CD4-positive, alpha-beta T cell (primary cell): ENCODE measurements around the gene FBXL5. TPM values are rescaled to one million over a fixed set of nuclear protein-coding genes. Genes with fewer than 3 reads are reported as not detected.
"Not testable (repeated sequence)": the region's sequence is repeated elsewhere in the genome, so short reads cannot be mapped to it uniquely, and the experiment has no call there.

ENCODE experiments used
- ATAC-seq: fragments of 200-7000 bp; cut with Tn5 transposase; one replicate; pipeline ENCODE4 v1.10.0; 2022; ENCODE audit warnings: mild to moderate bottlenecking; ENCODE audit not compliant: poor library complexity
- CTCF ChIA-PET: fragments of 350-600 bp; sonication (Branson Sonifier 250); formaldehyde crosslinking; loops from one replicate; lab custom pipeline; 2021; ENCODE audit warnings: antibody characterized with exemption, inconsistent platforms; lab: Charles Lee
- POLR2A ChIA-PET: fragments of 350-600 bp; sonication (Branson Sonifier 250); formaldehyde crosslinking; loops from one replicate; lab custom pipeline; 2021; ENCODE audit warnings: antibody characterized with exemption, inconsistent platforms; lab: Charles Lee
- DNase-seq, 14 experiments: peaks; one replicate each; pipeline ENCODE4 v3.0.0-alpha.2; 2013 to 2020; ENCODE audit warnings: mixed read lengths in 2 of 14
- H3K27ac ChIP-seq, 2 donors: one replicate each; pipeline versions ENCODE4 v1.5.1 to v1.7.0; 2013; ENCODE audit warnings: low read length in 2 of 2, low read depth in 1 of 2, mild to moderate bottlenecking in 1 of 2
- H3K27me3 ChIP-seq, 2 experiments: 1 replicate in 1 of 2; 2 replicates in 1 of 2; pipeline versions ENCODE4 v1.6.1 to v1.7.0; 2013; ENCODE audit warnings: low read length in 2 of 2, control low read depth in 1 of 2, mild to moderate bottlenecking in 1 of 2, moderate library complexity in 1 of 2; ENCODE audit not compliant: insufficient read depth in 2 of 2, control insufficient read depth in 1 of 2
- H3K36me3 ChIP-seq: one replicate; pipeline ENCODE4 v1.6.1; 2013; ENCODE audit warnings: low read length, control low read depth; ENCODE audit not compliant: insufficient read depth
- H3K4me1 ChIP-seq: one replicate; pipeline ENCODE4 v1.6.1; 2013; ENCODE audit warnings: low read length, control low read depth; ENCODE audit not compliant: insufficient read depth
- H3K4me3 ChIP-seq: one replicate; pipeline ENCODE4 v1.5.1; 2013; ENCODE audit warnings: mild to moderate bottlenecking, low read length, moderate library complexity
- H3K9me3 ChIP-seq, 2 experiments: 1 replicate in 1 of 2; 2 replicates in 1 of 2; pipeline versions ENCODE4 v1.6.1 to v1.7.0; 2013; ENCODE audit warnings: low read length in 2 of 2, mild to moderate bottlenecking in 2 of 2, control low read depth in 1 of 2, moderate library complexity in 1 of 2; ENCODE audit not compliant: control insufficient read depth in 1 of 2, insufficient read depth in 1 of 2
- H3K27ac Mint-ChIP-seq: one replicate; pipeline ENCODE4 v1.8.0; 2020; ENCODE audit warnings: mixed read lengths
- H3K27me3 Mint-ChIP-seq: one replicate; pipeline ENCODE4 v1.8.0; 2021; ENCODE audit warnings: mixed read lengths
- H3K36me3 Mint-ChIP-seq: one replicate; pipeline ENCODE4 v1.8.0; 2021; ENCODE audit warnings: low read depth, mixed read lengths
- H3K4me1 Mint-ChIP-seq: one replicate; pipeline ENCODE4 v1.8.0; 2021; ENCODE audit warnings: low read depth, mixed read lengths
- H3K4me3 Mint-ChIP-seq: one replicate; pipeline ENCODE4 v1.8.0; 2020; ENCODE audit warnings: mild to moderate bottlenecking, mixed read lengths
- H3K9me3 Mint-ChIP-seq: one replicate; pipeline ENCODE4 v1.8.0; 2020; ENCODE audit warnings: mixed read lengths
- intact Hi-C, 2 experiments: fragments of 100-400 bp; cut with DNase I in 1 of 2; cut with micrococcal nuclease in 1 of 2; formaldehyde crosslinking; loops; one replicate each; pipeline versions ENCODE4 v1.15.1 to v1.9.0; 2023 to 2025; cut with DNase I, micrococcal nuclease
- total RNA-seq, 174 experiments: library from RNA in 2 of 174; stranded (reverse) in 2 of 174; gene quantifications; one replicate each; pipeline ENCODE4 v1.2.3 and lab custom pipeline; 2021 to 2026
- TF ChIP-seq, protein P1 (sequence below): fragments of 200-600 bp; IDR thresholded peaks from one replicate; pipeline ENCODE4 v1.8.0; 2022; ENCODE audit warnings: antibody characterized with exemption, mild to moderate bottlenecking

Gene FBXL5
- total RNA-seq, 2 experiments from 2014 or later: 60.1 to 62.5 TPM

- Histone ChIP-seq H3K27ac (no peak overlapping the region), H3K4me3 (no peak overlapping the region), H3K27me3 (no peaks in the 10 kb centered on the region), H3K36me3 (peaks cover 5% of the 10 kb centered on the region), H3K4me1 (peaks cover 17% of the 10 kb centered on the region), H3K9me3 (no peaks in the 10 kb centered on the region)
- DNase-seq (no peak), ATAC-seq (no peak)
- H3K27ac Mint-ChIP-seq: no peak overlapping the region
- H3K4me1 Mint-ChIP-seq: peaks cover 85% of the 10 kb centered on the region
- H3K4me3 Mint-ChIP-seq: no peak overlapping the region
- H3K27me3 Mint-ChIP-seq: no peaks in the 10 kb centered on the region
- ChIA-PET POLR2A (no interaction called here), CTCF (no interaction called here)
- TF ChIP-seq, protein P1, sequence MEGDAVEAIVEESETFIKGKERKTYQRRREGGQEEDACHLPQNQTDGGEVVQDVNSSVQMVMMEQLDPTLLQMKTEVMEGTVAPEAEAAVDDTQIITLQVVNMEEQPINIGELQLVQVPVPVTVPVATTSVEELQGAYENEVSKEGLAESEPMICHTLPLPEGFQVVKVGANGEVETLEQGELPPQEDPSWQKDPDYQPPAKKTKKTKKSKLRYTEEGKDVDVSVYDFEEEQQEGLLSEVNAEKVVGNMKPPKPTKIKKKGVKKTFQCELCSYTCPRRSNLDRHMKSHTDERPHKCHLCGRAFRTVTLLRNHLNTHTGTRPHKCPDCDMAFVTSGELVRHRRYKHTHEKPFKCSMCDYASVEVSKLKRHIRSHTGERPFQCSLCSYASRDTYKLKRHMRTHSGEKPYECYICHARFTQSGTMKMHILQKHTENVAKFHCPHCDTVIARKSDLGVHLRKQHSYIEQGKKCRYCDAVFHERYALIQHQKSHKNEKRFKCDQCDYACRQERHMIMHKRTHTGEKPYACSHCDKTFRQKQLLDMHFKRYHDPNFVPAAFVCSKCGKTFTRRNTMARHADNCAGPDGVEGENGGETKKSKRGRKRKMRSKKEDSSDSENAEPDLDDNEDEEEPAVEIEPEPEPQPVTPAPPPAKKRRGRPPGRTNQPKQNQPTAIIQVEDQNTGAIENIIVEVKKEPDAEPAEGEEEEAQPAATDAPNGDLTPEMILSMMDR: no peak
- H3K9me3 Mint-ChIP-seq: no peaks in the 10 kb centered on the region
- peaks cover 8% of the 10 kb centered on the region for H3K36me3 Mint-ChIP-seq
- intact Hi-C loops: loop anchor here in 1 of 2 experiments (5.0 kb wide), 1 partner anchor 191 kb away; no protein-coding TSS in a partner anchor
Measured at GRCh38 chr4:15648600-15648999, 6.6 kb downstream of the FBXL5 start.

DNA sequence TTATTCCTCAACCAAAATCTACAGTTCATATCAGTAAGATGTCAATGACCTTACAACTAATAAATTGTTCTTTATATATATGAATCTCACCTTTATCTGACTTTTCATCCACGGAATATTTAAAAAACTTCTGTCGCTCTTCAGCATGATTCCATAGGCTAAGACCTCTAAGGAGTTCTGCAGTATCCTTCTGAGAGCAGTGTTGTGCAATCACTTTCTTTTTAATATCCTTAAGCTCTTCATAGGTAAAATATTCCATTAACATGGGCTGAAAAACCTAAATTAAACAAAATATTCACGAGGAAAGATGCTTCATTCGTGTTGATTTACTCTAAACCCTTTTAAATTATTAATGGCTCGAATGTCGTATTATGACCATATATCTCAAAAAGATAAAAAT lies 16.7 kb downstream of the FBXL5 start:
- CTCF ChIA-PET: no interaction called here
- peaks cover 20% of the 10 kb centered on the region for H3K4me1 Mint-ChIP-seq
- no peaks in the 10 kb centered on the region for H3K9me3 Mint-ChIP-seq
- H3K27me3 Mint-ChIP-seq: no peaks in the 10 kb centered on the region
- H3K9me3 ChIP-seq: no peaks in the 10 kb centered on the region
- H3K36me3 Mint-ChIP-seq: peaks cover 78% of the 10 kb centered on the region
- H3K27ac Mint-ChIP-seq: no peak overlapping the region
- TF ChIP-seq, protein P1: no peak
- peaks cover 57% of the 10 kb centered on the region for H3K36me3 ChIP-seq
- intact Hi-C loops: no loop called here
- DNase-seq (no peak), ATAC-seq (no peak)
- H3K27me3 ChIP-seq: no peaks in the 10 kb centered on the region
- H3K4me3 ChIP-seq: no peak overlapping the region
- no peak overlapping the region for H3K27ac ChIP-seq
- no peak overlapping the region for H3K4me3 Mint-ChIP-seq
- H3K4me1 ChIP-seq: no peaks in the 10 kb centered on the region
- POLR2A ChIA-PET: no interaction called here

DNA sequence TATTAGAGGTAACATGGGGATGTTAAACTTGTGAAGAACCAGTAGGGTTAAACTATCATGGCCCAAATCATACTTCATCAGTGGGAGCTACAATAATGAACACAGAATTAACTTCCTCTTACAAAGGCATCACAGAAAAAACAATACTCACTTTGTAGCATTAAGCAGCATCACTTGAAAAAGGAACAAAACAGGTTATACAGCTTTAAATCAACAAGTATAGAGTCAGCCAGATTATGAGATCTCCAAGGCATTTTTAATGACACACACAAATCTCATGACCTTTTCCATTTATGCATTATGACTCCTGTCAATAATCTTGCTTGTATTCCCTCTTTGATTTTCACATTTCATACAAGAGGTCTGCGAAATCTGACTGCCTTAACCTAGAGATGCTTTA lies 18.3 kb downstream of the FBXL5 start:
- Mint-ChIP-seq H3K27me3 (no peaks in the 10 kb centered on the region), H3K4me3 (no peak overlapping the region), H3K9me3 (no peaks in the 10 kb centered on the region), H3K4me1 (peaks cover 10% of the 10 kb centered on the region), H3K36me3 (peaks cover 81% of the 10 kb centered on the region), H3K27ac (no peak overlapping the region)
- POLR2A ChIA-PET: interaction anchor here (1.1 kb wide), 1 partner anchor 19 kb away, joined by 3 read pairs; the partner anchor contains the start of gene FBXL5
- Histone ChIP-seq H3K4me1 (no peaks in the 10 kb centered on the region), H3K4me3 (no peak overlapping the region), H3K27ac (no peak overlapping the region), H3K27me3 (no peaks in the 10 kb centered on the region), H3K36me3 (peaks cover 57% of the 10 kb centered on the region), H3K9me3 (no peaks in the 10 kb centered on the region)
- TF ChIP-seq, protein P1: no peak
- ATAC-seq (no peak), DNase-seq (no peak)
- intact Hi-C loops: no loop called here
- CTCF ChIA-PET: no interaction called here

- ATAC-seq, CTCF ChIA-PET, H3K4me3 ChIP-seq, H3K27me3 Mint-ChIP-seq, H3K4me1 ChIP-seq, H3K27ac ChIP-seq, H3K4me3 Mint-ChIP-seq, H3K27ac Mint-ChIP-seq, POLR2A ChIA-PET, intact Hi-C loops, DNase-seq, H3K27me3 ChIP-seq: not testable (repeated sequence)
- Histone ChIP-seq H3K9me3 (peaks cover 16 to 18% of the 10 kb centered on the region in 2 experiments), H3K36me3 (peaks cover 19% of the 10 kb centered on the region)
- Mint-ChIP-seq H3K36me3 (peaks cover 86% of the 10 kb centered on the region), H3K9me3 (peaks cover 14% of the 10 kb centered on the region), H3K4me1 (peaks cover 55% of the 10 kb centered on the region)
Measured at GRCh38 chr4:15617407-15617806, 37.8 kb downstream of the FBXL5 start.

GRCh38 chr4:15614891-15615290 lies 40.3 kb downstream of the FBXL5 start:
- Mint-ChIP-seq H3K4me1 (peaks cover 44% of the 10 kb centered on the region), H3K36me3 (peaks cover 84% of the 10 kb centered on the region)
- H3K27me3 ChIP-seq, intact Hi-C loops, H3K27ac Mint-ChIP-seq, CTCF ChIA-PET, POLR2A ChIA-PET, DNase-seq, H3K9me3 Mint-ChIP-seq, H3K27me3 Mint-ChIP-seq, ATAC-seq, H3K27ac ChIP-seq, H3K4me1 ChIP-seq, H3K4me3 Mint-ChIP-seq, H3K9me3 ChIP-seq, H3K4me3 ChIP-seq: not testable (repeated sequence)
- peaks cover 29% of the 10 kb centered on the region for H3K36me3 ChIP-seq
